Measurements from ENCODE around the gene CD3D. TPM values are rescaled to one million over a fixed set of nuclear protein-coding genes. Genes with fewer than 3 reads are reported as not detected.

CD3D gene
- total and polyA plus RNA-seq, 2 donors (not counting 1 experiment from before 2014, with no cell fraction given) = not detected

- Histone ChIP-seq H3K27ac (ENCODE audit: insufficient read depth, low read length) (no peak overlapping the region), H3K79me2 (ENCODE audit: control insufficient read depth, insufficient read depth, low read length) (no peaks in the 10 kb centered on the region), H3K4me1 (ENCODE audit: control insufficient read depth, extremely low read depth, insufficient read depth, low read length) (no peaks in the 10 kb centered on the region), H3K9me3 (ENCODE audit: control insufficient read depth, insufficient read depth, low read depth, low read length) (no peaks in the 10 kb centered on the region), H4K20me1 (ENCODE audit: control insufficient read depth, extremely low read depth, insufficient read depth, low read length) (no peaks in the 10 kb centered on the region), H2AFZ (ENCODE audit: low read length) (no peak overlapping the region), H3K4me3 (replicated peaks in 1 of 4; ENCODE audit: control extremely low read depth in 1 of 4, insufficient read depth in 1 of 4, low read depth in 3 of 4, low read length in 4 of 4) (no peak overlapping the region), H3K9ac (ENCODE audit: insufficient read depth, low read length) (no peak overlapping the region), H3K4me2 (ENCODE audit: extremely low read depth, insufficient read depth, low read length) (no peak overlapping the region), H3K27me3 (ENCODE audit: control insufficient read depth, insufficient read depth, low read length) (no peaks in the 10 kb centered on the region), H3K36me3 (ENCODE audit: control insufficient read depth, insufficient read depth, low read length) (no peaks in the 10 kb centered on the region)
- DNase-seq (ENCODE audit: low read depth in 2 of 2) = no peak
- TF ChIP-seq EZH2 (IDR thresholded peaks at IDR 0.05; ENCODE audit: low read length, missing control alignments) (no peak), CTCF (conservative IDR thresholded peaks at IDR 0.05 in 1 of 2, IDR thresholded peaks at IDR 0.05 in 1 of 2; ENCODE audit: low read depth in 1 of 2, low read length in 2 of 2) (no peak)
Measured at GRCh38 chr11:118290923-118291322, 51.6 kb downstream of the CD3D start.

DNA sequence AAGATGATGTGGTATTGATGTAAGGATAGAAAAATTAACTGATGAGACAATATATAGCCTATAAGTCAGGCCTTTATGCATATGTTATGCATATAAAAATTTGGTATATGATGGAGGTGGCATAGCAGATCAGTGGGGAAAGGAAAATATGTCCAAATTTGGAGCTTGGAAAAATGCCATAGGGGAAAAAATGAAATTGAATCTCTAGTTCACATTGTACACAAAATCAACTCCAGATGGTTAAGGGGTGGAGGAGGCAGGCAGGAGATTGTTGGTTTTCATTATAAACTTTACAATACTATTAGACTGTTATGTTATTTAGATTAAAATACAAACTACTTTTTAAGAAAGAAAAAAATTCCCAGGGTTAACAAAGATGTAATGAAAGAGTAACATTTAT, 53.1 kb downstream of the CD3D start:
- Histone ChIP-seq H3K4me3 (replicated peaks in 1 of 4; ENCODE audit: control extremely low read depth in 1 of 4, insufficient read depth in 1 of 4, low read depth in 3 of 4, low read length in 4 of 4) (no peak overlapping the region), H3K36me3 (ENCODE audit: control insufficient read depth, insufficient read depth, low read length) (no peaks in the 10 kb centered on the region), H3K27me3 (ENCODE audit: control insufficient read depth, insufficient read depth, low read length) (no peaks in the 10 kb centered on the region), H2AFZ (ENCODE audit: low read length) (no peak overlapping the region), H4K20me1 (ENCODE audit: control insufficient read depth, extremely low read depth, insufficient read depth, low read length) (no peaks in the 10 kb centered on the region), H3K4me2 (ENCODE audit: extremely low read depth, insufficient read depth, low read length) (no peak overlapping the region), H3K79me2 (ENCODE audit: control insufficient read depth, insufficient read depth, low read length) (no peaks in the 10 kb centered on the region), H3K27ac (ENCODE audit: insufficient read depth, low read length) (no peak overlapping the region), H3K9me3 (ENCODE audit: control insufficient read depth, insufficient read depth, low read depth, low read length) (no peaks in the 10 kb centered on the region), H3K9ac (ENCODE audit: insufficient read depth, low read length) (no peak overlapping the region), H3K4me1 (ENCODE audit: control insufficient read depth, extremely low read depth, insufficient read depth, low read length) (no peaks in the 10 kb centered on the region)
- DNase-seq (ENCODE audit: low read depth in 2 of 2) = no peak
- TF ChIP-seq CTCF (conservative IDR thresholded peaks at IDR 0.05 in 1 of 2, IDR thresholded peaks at IDR 0.05 in 1 of 2; ENCODE audit: low read depth in 1 of 2, low read length in 2 of 2) = no peak
- TF ChIP-seq EZH2 (IDR thresholded peaks at IDR 0.05; ENCODE audit: low read length, missing control alignments) = no peak

Other genes starting within 250 kb of the CD3D start
- 6.7 and 10.4 TPM in 2 replicates for gene SCN4B, start 189.9 kb downstream of the CD3D start, total RNA-seq
- gene SCN4B, start 189.9 kb downstream of the CD3D start, polyA plus RNA-seq = 1.5 and 5.8 TPM in 2 replicates
- 4.9 and 7.3 TPM in 2 replicates for gene SCN2B, start 166.1 kb downstream of the CD3D start, total RNA-seq
- 0.11 and 0.19 TPM in 2 replicates for gene SCN2B, start 166.1 kb downstream of the CD3D start, polyA plus RNA-seq
- gene JAML, start 117.7 kb downstream of the CD3D start, total RNA-seq = not detected in 2 replicates
- not detected in 2 replicates for gene JAML, start 117.7 kb downstream of the CD3D start, polyA plus RNA-seq
- gene MPZL3, start 90.3 kb downstream of the CD3D start, total RNA-seq = 0.26 and 0.33 TPM in 2 replicates
- gene MPZL3, start 90.3 kb downstream of the CD3D start, polyA plus RNA-seq = 0.09 and 0.44 TPM in 2 replicates
- gene MPZL2, start 78.4 kb downstream of the CD3D start, total RNA-seq = not detected in 2 replicates
- not detected in 2 replicates for gene MPZL2, start 78.4 kb downstream of the CD3D start, polyA plus RNA-seq
- not detected in 2 replicates for gene CD3E, start 38.0 kb downstream of the CD3D start, total RNA-seq
- gene CD3E, start 38.0 kb downstream of the CD3D start, polyA plus RNA-seq = not detected in 2 replicates
- gene CD3G, start 1.6 kb upstream of the CD3D start, total RNA-seq = not detected in 2 replicates
- not detected in 2 replicates for gene CD3G, start 1.6 kb upstream of the CD3D start, polyA plus RNA-seq
- 29.0 and 37.0 TPM in 2 replicates for gene UBE4A, start 16.9 kb upstream of the CD3D start, total RNA-seq
- 21.8 and 24.9 TPM in 2 replicates for gene UBE4A, start 16.9 kb upstream of the CD3D start, polyA plus RNA-seq
- gene ATP5MG, start 58.9 kb upstream of the CD3D start, total RNA-seq = 67.3 and 75.6 TPM in 2 replicates
- gene ATP5MG, start 58.9 kb upstream of the CD3D start, polyA plus RNA-seq = 217 and 293 TPM in 2 replicates
- 19.0 and 33.4 TPM in 2 replicates for gene KMT2A, start 93.8 kb upstream of the CD3D start, total RNA-seq
- gene KMT2A, start 93.8 kb upstream of the CD3D start, polyA plus RNA-seq = 15.3 and 17.1 TPM in 2 replicates
- gene TTC36, start 184.8 kb upstream of the CD3D start, total RNA-seq = 0.99 and 1.0 TPM in 2 replicates
- gene TTC36, start 184.8 kb upstream of the CD3D start, polyA plus RNA-seq = not detected in 2 replicates
- 16.4 and 21.3 TPM in 2 replicates for gene TMEM25, start 188.5 kb upstream of the CD3D start, total RNA-seq
- 12.6 and 15.6 TPM in 2 replicates for gene TMEM25, start 188.5 kb upstream of the CD3D start, polyA plus RNA-seq
- gene IFT46, start 223.2 kb upstream of the CD3D start, total RNA-seq = 28.8 and 32.5 TPM in 2 replicates
- 30.8 and 46.2 TPM in 2 replicates for gene IFT46, start 223.2 kb upstream of the CD3D start, polyA plus RNA-seq
- gene ARCN1, start 229.7 kb upstream of the CD3D start, total RNA-seq = 87.8 and 116 TPM in 2 replicates
- 359 and 387 TPM in 2 replicates for gene ARCN1, start 229.7 kb upstream of the CD3D start, polyA plus RNA-seq

Data from fibroblast of lung (primary cell).